DND-41 (cell line): ENCODE measurements around the gene IKBKG.

Source experiments
- ATAC-seq: fragments of 200-7000 bp; cut with Tn5 transposase; 3 replicates; pipeline ENCODE4 v1.9.1; 2021; ENCODE audit warnings: low read depth; ENCODE audit not compliant: insufficient read depth
- DNase-seq: peaks from one replicate; pipeline ENCODE4 v3.0.0-alpha.2; 2020
- H2AFZ ChIP-seq: 2 replicates; pipeline ENCODE4 v1.6.0; 2012; ENCODE audit warnings: low read depth, low read length
- H3K27ac ChIP-seq: 2 replicates; pipeline ENCODE4 v1.5.1; 2012; ENCODE audit warnings: low read length, inconsistent platforms
- H3K27me3 ChIP-seq: fragments of 200-600 bp; sonication (generic); 2 replicates; pipeline ENCODE4 v1.6.0; 2012; ENCODE audit warnings: low read length, mild to moderate bottlenecking, inconsistent platforms; ENCODE audit not compliant: insufficient read depth, poor library complexity
- H3K36me3 ChIP-seq: 2 replicates; pipeline ENCODE4 v1.5.1; 2012; ENCODE audit warnings: low read length, inconsistent platforms; ENCODE audit not compliant: insufficient read depth
- H3K4me1 ChIP-seq: 2 replicates; pipeline ENCODE4 v1.5.1; 2012; ENCODE audit warnings: mild to moderate bottlenecking, low read length; ENCODE audit not compliant: insufficient read depth
- H3K4me2 ChIP-seq: 2 replicates; pipeline ENCODE4 v1.6.0; 2012; ENCODE audit warnings: mild to moderate bottlenecking, moderate library complexity, low read length, inconsistent platforms; ENCODE audit not compliant: insufficient read depth
- H3K4me3 ChIP-seq, 2 experiments: fragments of 200-600 bp in 1 of 2; shearing (Covaris generic) in 1 of 2; 2 replicates each; pipeline ENCODE4 v1.5.1; 2012 to 2016; ENCODE audit warnings: inconsistent platforms in 2 of 2, low read length in 2 of 2, mild to moderate bottlenecking in 2 of 2, low read depth in 1 of 2, moderate library complexity in 1 of 2
- H3K79me2 ChIP-seq: 2 replicates; pipeline ENCODE4 v1.6.0; 2012; ENCODE audit warnings: low read length, inconsistent platforms; ENCODE audit not compliant: insufficient read depth
- H3K9ac ChIP-seq: 2 replicates; pipeline ENCODE4 v1.6.0; 2012; ENCODE audit warnings: low read depth, mild to moderate bottlenecking, inconsistent platforms, low read length, moderate library complexity
- H3K9me3 ChIP-seq: 2 replicates; pipeline ENCODE4 v1.5.1; 2012; ENCODE audit warnings: low read length, moderate library complexity, mild to moderate bottlenecking, inconsistent platforms; ENCODE audit not compliant: insufficient read depth, severe bottlenecking
- H4K20me1 ChIP-seq: 2 replicates; pipeline ENCODE4 v1.6.0; 2012; ENCODE audit warnings: low read length; ENCODE audit not compliant: insufficient read depth
- EZH2 ChIP-seq: IDR thresholded peaks from 3 replicates; pipeline ENCODE4 v1.6.1; 2012; ENCODE audit warnings: borderline replicate concordance, low read depth, mild to moderate bottlenecking, moderate library complexity, low read length, inconsistent platforms; ENCODE audit not compliant: severe bottlenecking
- TF ChIP-seq, protein P1 (sequence below): IDR thresholded peaks from 2 replicates; pipeline ENCODE4 v1.5.1; 2012; ENCODE audit warnings: borderline replicate concordance, low read length, moderate library complexity, mild to moderate bottlenecking; ENCODE audit not compliant: poor library complexity, severe bottlenecking; ENCODE audit errors: extremely low read depth

IKBKG gene

DNA sequence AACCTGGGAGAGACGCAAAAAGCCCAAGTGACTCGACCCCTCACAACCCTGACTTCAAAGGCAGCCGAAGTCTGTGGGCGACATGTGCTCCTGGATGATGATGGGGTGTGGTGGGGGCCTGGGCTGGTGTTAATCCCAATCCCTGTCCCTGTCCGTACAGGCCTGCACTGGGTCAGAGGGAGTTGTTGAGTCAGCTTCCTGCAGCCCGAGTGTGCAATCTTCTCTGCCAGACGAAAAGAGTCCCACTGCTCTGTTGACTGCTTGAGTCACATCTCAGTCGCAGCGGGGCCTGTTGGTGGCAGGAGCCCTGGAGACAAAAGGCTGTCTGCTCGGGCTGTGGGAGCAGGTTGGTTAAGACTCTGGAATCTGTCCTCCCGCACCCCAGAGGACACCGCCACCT lies 41.7 kb upstream of the IKBKG start:
- no peak overlapping the region for H3K9ac ChIP-seq
- DNase-seq, result no peak
- no peaks in the 10 kb centered on the region for H4K20me1 ChIP-seq
- H3K36me3 ChIP-seq, result peaks cover 22% of the 10 kb centered on the region
- no peak for TF ChIP-seq EZH2
- TF ChIP-seq, protein P1, sequence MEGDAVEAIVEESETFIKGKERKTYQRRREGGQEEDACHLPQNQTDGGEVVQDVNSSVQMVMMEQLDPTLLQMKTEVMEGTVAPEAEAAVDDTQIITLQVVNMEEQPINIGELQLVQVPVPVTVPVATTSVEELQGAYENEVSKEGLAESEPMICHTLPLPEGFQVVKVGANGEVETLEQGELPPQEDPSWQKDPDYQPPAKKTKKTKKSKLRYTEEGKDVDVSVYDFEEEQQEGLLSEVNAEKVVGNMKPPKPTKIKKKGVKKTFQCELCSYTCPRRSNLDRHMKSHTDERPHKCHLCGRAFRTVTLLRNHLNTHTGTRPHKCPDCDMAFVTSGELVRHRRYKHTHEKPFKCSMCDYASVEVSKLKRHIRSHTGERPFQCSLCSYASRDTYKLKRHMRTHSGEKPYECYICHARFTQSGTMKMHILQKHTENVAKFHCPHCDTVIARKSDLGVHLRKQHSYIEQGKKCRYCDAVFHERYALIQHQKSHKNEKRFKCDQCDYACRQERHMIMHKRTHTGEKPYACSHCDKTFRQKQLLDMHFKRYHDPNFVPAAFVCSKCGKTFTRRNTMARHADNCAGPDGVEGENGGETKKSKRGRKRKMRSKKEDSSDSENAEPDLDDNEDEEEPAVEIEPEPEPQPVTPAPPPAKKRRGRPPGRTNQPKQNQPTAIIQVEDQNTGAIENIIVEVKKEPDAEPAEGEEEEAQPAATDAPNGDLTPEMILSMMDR, result no peak
- no peaks in the 10 kb centered on the region for H3K79me2 ChIP-seq
- no peak overlapping the region for H3K4me3 ChIP-seq
- H2AFZ ChIP-seq, result no peak overlapping the region
- no peak overlapping the region for H3K4me2 ChIP-seq
- no peaks in the 10 kb centered on the region for H3K4me1 ChIP-seq
- no peaks in the 10 kb centered on the region for H3K27me3 ChIP-seq
- ATAC-seq, result no peak
- no peaks in the 10 kb centered on the region for H3K9me3 ChIP-seq
- no peak overlapping the region for H3K27ac ChIP-seq

DNA sequence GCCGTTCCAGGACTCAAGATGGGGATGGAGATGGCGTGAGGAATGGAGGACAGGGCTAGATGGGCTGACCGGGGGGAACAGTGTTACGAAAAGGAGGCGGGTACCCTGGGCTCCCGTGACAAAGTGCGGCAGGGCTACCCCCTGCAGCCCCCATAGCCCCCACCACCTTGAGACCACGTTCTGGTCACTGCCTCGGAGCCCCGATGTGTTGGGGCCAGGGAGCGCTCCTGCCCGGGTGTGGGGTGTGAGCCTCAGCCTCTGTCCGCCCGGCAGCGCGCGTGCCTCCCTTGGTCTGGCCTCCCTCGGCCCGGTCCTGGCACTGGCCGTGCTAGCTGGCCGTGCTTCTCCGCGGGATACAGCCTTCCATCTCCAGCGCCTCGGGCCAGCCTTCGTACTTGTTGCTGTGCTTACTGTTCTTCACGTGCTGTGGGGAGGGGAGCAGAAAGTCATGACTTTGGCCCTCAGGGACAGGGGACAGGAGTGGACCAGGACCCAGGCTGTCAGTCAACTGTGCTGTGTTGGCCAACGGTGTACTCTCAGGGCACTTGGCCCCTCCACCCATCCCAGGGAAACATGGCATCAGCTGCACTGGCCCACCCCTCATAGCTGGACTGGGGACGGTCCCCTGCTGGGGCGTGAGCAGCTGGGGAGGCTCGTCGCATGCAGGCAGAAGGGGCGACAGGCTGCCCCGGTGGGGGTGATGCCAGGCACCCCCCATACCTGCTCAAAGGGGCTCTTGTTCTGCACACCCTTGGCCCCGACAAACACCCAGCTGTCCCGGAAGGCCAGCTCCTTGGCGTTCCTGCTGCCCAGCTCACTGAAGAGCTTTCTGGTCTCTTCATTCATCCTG lies 40.7 kb upstream of the IKBKG start:
- H3K9ac ChIP-seq, result no peak overlapping the region
- peaks cover 2% of the 10 kb centered on the region; the same call in 1 of the 2 replicates for H3K4me1 ChIP-seq
- no peak overlapping the region for H3K4me3 ChIP-seq
- H2AFZ ChIP-seq, result no peak overlapping the region
- no peak overlapping the region for H3K4me2 ChIP-seq
- H3K9me3 ChIP-seq, result no peaks in the 10 kb centered on the region
- TF ChIP-seq, protein P1, result no peak
- no peak for TF ChIP-seq EZH2
- no peaks in the 10 kb centered on the region for H3K79me2 ChIP-seq
- H4K20me1 ChIP-seq, result no peaks in the 10 kb centered on the region
- H3K27ac ChIP-seq, result no peak overlapping the region
- peaks cover 22% of the 10 kb centered on the region for H3K36me3 ChIP-seq
- no peak for DNase-seq
- no peak for ATAC-seq
- H3K27me3 ChIP-seq, result no peaks in the 10 kb centered on the region

DNA sequence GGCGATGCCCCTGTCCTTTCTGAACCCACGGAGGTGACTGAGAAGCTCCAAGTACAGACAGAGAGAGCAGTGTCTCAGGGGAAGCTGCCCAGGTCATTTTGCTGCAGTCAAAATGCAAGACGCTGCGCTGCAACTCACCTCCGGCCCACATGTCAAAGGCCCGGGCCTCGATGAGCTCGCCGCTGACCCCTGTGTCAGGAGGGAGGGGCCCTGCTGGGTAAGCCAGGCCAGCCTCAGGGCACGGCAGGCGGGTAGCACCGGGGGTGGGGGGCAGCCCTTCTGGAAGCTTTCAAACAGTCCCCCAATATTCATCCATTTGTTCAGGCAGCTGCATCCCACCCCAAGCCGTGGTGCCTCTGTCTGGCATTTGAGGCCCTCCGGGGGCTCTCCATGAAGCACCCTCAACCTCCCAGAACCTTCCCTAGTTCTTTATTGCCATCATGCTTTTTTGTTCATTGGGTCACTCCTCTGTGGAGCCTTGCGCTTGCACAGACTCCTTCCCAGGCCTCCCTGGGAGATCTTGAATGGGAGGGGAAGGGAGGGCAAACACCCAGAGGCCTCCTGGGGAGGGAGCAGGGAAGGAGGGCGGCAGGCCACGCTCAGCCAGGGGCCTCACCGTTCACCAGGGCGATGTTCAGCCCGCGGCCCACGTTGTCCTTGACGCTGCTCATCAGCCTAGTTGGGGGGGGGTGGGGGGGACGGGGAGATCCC lies 39.6 kb upstream of the IKBKG start:
- Histone ChIP-seq H3K27ac (no peak overlapping the region), H2AFZ (no peak overlapping the region), H3K36me3 (peaks cover 22% of the 10 kb centered on the region), H3K9me3 (no peaks in the 10 kb centered on the region), H3K4me2 (no peak overlapping the region), H3K4me3 (no peak overlapping the region), H3K27me3 (no peaks in the 10 kb centered on the region), H3K4me1 (peaks cover 4% of the 10 kb centered on the region; the same call in 1 of the 2 replicates), H4K20me1 (no peaks in the 10 kb centered on the region), H3K79me2 (no peaks in the 10 kb centered on the region), H3K9ac (no peak overlapping the region)
- TF ChIP-seq, protein P1, result no peak
- no peak for TF ChIP-seq EZH2
- no peak for DNase-seq
- ATAC-seq, result no peak
